ENCODE measurements around the gene ZNF343. TPM values are rescaled to one million over a fixed set of nuclear protein-coding genes. Genes with fewer than 3 reads are reported as not detected.

ZNF343 gene
- total and polyA plus RNA-seq, 2 donors from 2014 or later = 7.9 to 12.1 TPM

- no peaks in the 10 kb centered on the region for H3K27me3 ChIP-seq (ENCODE audit: control insufficient read depth, insufficient read depth, low read length)
- no peak for FAIRE-seq
- H3K36me3 ChIP-seq (ENCODE audit: control insufficient read depth in 2 of 3, insufficient read depth in 3 of 3, low read length in 3 of 3) = peaks cover 10 to 55% (median 39%) of the 10 kb centered on the region in 3 donors
Measured at GRCh38 chr20:2485661-2486060, 23.1 kb downstream of the ZNF343 start.

DNA sequence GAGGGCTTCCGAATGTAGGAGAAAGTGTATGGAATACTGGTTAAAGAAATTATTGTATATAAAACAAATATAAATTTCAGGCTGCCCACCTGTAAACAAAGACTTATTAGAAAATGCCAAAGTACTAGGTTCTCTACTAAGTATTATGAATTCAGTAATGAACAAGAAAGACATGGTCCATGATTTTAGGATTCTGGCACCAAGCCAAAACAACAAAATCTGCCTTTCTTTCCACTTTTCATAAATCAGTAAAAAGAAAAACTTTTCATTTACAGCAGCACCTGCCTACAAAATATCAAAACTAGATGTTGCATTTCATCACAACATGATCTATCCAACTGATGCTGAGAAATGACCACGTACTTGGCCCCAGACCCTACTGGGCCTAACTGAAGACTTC, 23.6 kb downstream of the ZNF343 start:
- no peak for FAIRE-seq
- TF ChIP-seq, protein P1, sequence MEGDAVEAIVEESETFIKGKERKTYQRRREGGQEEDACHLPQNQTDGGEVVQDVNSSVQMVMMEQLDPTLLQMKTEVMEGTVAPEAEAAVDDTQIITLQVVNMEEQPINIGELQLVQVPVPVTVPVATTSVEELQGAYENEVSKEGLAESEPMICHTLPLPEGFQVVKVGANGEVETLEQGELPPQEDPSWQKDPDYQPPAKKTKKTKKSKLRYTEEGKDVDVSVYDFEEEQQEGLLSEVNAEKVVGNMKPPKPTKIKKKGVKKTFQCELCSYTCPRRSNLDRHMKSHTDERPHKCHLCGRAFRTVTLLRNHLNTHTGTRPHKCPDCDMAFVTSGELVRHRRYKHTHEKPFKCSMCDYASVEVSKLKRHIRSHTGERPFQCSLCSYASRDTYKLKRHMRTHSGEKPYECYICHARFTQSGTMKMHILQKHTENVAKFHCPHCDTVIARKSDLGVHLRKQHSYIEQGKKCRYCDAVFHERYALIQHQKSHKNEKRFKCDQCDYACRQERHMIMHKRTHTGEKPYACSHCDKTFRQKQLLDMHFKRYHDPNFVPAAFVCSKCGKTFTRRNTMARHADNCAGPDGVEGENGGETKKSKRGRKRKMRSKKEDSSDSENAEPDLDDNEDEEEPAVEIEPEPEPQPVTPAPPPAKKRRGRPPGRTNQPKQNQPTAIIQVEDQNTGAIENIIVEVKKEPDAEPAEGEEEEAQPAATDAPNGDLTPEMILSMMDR (IDR thresholded peaks at IDR 0.05; ENCODE audit: borderline replicate concordance, extremely low read depth, insufficient read depth) = no peak
- Histone ChIP-seq H3K9me3 (ENCODE audit: control insufficient read depth in 2 of 3, insufficient read depth in 1 of 3, low read length in 3 of 3) (peaks cover 0 to 6% (median 0%) of the 10 kb centered on the region in 3 donors), H3K4me3 (ENCODE audit: low read length in 3 of 3) (no peak overlapping the region), H3K27ac (ENCODE audit: low read depth in 2 of 2, low read length in 2 of 2) (no peak overlapping the region), H3K36me3 (ENCODE audit: control insufficient read depth in 2 of 3, insufficient read depth in 3 of 3, low read length in 3 of 3) (peaks cover 10 to 52% (median 37%) of the 10 kb centered on the region in 3 donors), H3K27me3 (ENCODE audit: control insufficient read depth, insufficient read depth, low read length) (no peaks in the 10 kb centered on the region), H3K9ac (ENCODE audit: low read length in 3 of 3) (no peak overlapping the region), H3K4me1 (ENCODE audit: control insufficient read depth in 2 of 3, insufficient read depth in 2 of 3, low read depth in 1 of 3, low read length in 3 of 3) (no peaks in the 10 kb centered on the region)
- intact Hi-C loops (cut with DNase I) = no loop called here
- no peak for DNase-seq

More at GRCh38 chr20:2485661-2486060, 23.1 kb downstream of the ZNF343 start:
- no peak for DNase-seq
- Histone ChIP-seq H3K27ac (ENCODE audit: low read depth in 2 of 2, low read length in 2 of 2) (no peak overlapping the region), H3K4me3 (ENCODE audit: low read length in 3 of 3) (no peak overlapping the region), H3K9me3 (ENCODE audit: control insufficient read depth in 2 of 3, insufficient read depth in 1 of 3, low read length in 3 of 3) (peaks cover 0 to 1% (median 0%) of the 10 kb centered on the region in 3 donors), H3K4me1 (ENCODE audit: control insufficient read depth in 2 of 3, insufficient read depth in 2 of 3, low read depth in 1 of 3, low read length in 3 of 3) (no peaks in the 10 kb centered on the region), H3K9ac (ENCODE audit: low read length in 3 of 3) (no peak overlapping the region)
- TF ChIP-seq, protein P1 (IDR thresholded peaks at IDR 0.05; ENCODE audit: borderline replicate concordance, extremely low read depth, insufficient read depth) = no peak
- intact Hi-C loops (cut with DNase I) = no loop called here

DNA sequence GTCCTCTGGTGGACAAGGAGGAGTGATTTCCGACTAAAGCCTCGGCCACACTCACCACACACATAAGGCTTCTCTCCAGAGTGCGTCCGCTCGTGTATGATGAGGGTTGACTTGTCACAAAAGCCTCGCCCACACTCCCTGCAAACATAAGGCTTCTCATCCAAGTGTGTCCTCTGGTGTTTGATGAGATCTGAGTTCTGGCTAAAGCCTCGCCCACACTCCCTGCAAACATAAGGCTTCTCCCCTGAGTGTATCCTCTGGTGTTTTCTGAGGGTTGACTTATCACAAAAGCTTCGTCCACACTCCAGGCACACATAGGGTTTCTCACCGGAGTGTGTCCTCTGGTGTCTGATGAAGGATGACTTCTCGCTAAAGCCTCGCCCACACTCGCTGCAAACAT, 25.2 kb downstream of the ZNF343 start:
- Histone ChIP-seq H3K9ac (ENCODE audit: low read length in 3 of 3) (no peak overlapping the region), H3K9me3 (ENCODE audit: control insufficient read depth in 2 of 3, insufficient read depth in 1 of 3, low read length in 3 of 3) (peaks cover 0 to 6% (median 0%) of the 10 kb centered on the region in 3 donors), H3K4me1 (ENCODE audit: control insufficient read depth in 2 of 3, insufficient read depth in 2 of 3, low read depth in 1 of 3, low read length in 3 of 3) (no peaks in the 10 kb centered on the region), H3K27ac (ENCODE audit: low read depth in 2 of 2, low read length in 2 of 2) (no peak overlapping the region), H3K4me3 (ENCODE audit: low read length in 3 of 3) (no peak overlapping the region), H3K36me3 (ENCODE audit: control insufficient read depth in 2 of 3, insufficient read depth in 3 of 3, low read length in 3 of 3) (peaks cover 10 to 48% (median 29%) of the 10 kb centered on the region in 3 donors), H3K27me3 (ENCODE audit: control insufficient read depth, insufficient read depth, low read length) (no peaks in the 10 kb centered on the region)
- FAIRE-seq = no peak
- TF ChIP-seq, protein P1 (IDR thresholded peaks at IDR 0.05; ENCODE audit: borderline replicate concordance, extremely low read depth, insufficient read depth) = no peak
- intact Hi-C loops (cut with DNase I) = no loop called here
- DNase-seq = no peak

GRCh38 chr20:2480381-2480780, 28.3 kb downstream of the ZNF343 start:
- H3K27me3 ChIP-seq (ENCODE audit: control insufficient read depth, insufficient read depth, low read length) = no peaks in the 10 kb centered on the region
- H3K36me3 ChIP-seq (ENCODE audit: control insufficient read depth in 2 of 3, insufficient read depth in 3 of 3, low read length in 3 of 3) = peaks cover 2 to 34% (median 24%) of the 10 kb centered on the region in 3 donors
- H3K9ac ChIP-seq (ENCODE audit: low read length in 3 of 3) = no peak overlapping the region
- FAIRE-seq = no peak
- DNase-seq = no peak
- no peak overlapping the region for H3K4me3 ChIP-seq (ENCODE audit: low read length in 3 of 3)
- intact Hi-C loops (cut with DNase I) = no loop called here
- no peak overlapping the region for H3K27ac ChIP-seq (ENCODE audit: low read depth in 2 of 2, low read length in 2 of 2)
- H3K9me3 ChIP-seq (ENCODE audit: control insufficient read depth in 2 of 3, insufficient read depth in 1 of 3, low read length in 3 of 3) = peaks cover 0 to 6% (median 0%) of the 10 kb centered on the region in 3 donors
- TF ChIP-seq, protein P1 (IDR thresholded peaks at IDR 0.05; ENCODE audit: borderline replicate concordance, extremely low read depth, insufficient read depth) = no peak
- no peaks in the 10 kb centered on the region for H3K4me1 ChIP-seq (ENCODE audit: control insufficient read depth in 2 of 3, insufficient read depth in 2 of 3, low read depth in 1 of 3, low read length in 3 of 3)
